Measurements from ENCODE around the gene SLC66A1.

GRCh38 chr1:19348441-19349198, 36.5 kb downstream of the SLC66A1 start:
- TF ChIP-seq, protein P1, sequence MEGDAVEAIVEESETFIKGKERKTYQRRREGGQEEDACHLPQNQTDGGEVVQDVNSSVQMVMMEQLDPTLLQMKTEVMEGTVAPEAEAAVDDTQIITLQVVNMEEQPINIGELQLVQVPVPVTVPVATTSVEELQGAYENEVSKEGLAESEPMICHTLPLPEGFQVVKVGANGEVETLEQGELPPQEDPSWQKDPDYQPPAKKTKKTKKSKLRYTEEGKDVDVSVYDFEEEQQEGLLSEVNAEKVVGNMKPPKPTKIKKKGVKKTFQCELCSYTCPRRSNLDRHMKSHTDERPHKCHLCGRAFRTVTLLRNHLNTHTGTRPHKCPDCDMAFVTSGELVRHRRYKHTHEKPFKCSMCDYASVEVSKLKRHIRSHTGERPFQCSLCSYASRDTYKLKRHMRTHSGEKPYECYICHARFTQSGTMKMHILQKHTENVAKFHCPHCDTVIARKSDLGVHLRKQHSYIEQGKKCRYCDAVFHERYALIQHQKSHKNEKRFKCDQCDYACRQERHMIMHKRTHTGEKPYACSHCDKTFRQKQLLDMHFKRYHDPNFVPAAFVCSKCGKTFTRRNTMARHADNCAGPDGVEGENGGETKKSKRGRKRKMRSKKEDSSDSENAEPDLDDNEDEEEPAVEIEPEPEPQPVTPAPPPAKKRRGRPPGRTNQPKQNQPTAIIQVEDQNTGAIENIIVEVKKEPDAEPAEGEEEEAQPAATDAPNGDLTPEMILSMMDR (IDR thresholded peaks at IDR 0.05), result no peak
- TF ChIP-seq TCF7 (CRISPR knock-in tag; IDR thresholded peaks at IDR 0.05; ENCODE audit: low read depth) (no peak), CBFB (CRISPR knock-in tag; IDR thresholded peaks at IDR 0.05; ENCODE audit: low read depth) (no peak), JUN (CRISPR knock-in tag; IDR thresholded peaks at IDR 0.05) (no peak), CREM (CRISPR knock-in tag; IDR thresholded peaks at IDR 0.05) (no peak)
- TF ChIP-seq, protein P2, sequence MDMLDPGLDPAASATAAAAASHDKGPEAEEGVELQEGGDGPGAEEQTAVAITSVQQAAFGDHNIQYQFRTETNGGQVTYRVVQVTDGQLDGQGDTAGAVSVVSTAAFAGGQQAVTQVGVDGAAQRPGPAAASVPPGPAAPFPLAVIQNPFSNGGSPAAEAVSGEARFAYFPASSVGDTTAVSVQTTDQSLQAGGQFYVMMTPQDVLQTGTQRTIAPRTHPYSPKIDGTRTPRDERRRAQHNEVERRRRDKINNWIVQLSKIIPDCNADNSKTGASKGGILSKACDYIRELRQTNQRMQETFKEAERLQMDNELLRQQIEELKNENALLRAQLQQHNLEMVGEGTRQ (CRISPR knock-in tag; IDR thresholded peaks at IDR 0.05), result no peak
- TF ChIP-seq, protein P3, sequence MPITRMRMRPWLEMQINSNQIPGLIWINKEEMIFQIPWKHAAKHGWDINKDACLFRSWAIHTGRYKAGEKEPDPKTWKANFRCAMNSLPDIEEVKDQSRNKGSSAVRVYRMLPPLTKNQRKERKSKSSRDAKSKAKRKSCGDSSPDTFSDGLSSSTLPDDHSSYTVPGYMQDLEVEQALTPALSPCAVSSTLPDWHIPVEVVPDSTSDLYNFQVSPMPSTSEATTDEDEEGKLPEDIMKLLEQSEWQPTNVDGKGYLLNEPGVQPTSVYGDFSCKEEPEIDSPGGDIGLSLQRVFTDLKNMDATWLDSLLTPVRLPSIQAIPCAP (CRISPR knock-in tag; IDR thresholded peaks at IDR 0.05), result no peak
- TF ChIP-seq, protein P4, sequence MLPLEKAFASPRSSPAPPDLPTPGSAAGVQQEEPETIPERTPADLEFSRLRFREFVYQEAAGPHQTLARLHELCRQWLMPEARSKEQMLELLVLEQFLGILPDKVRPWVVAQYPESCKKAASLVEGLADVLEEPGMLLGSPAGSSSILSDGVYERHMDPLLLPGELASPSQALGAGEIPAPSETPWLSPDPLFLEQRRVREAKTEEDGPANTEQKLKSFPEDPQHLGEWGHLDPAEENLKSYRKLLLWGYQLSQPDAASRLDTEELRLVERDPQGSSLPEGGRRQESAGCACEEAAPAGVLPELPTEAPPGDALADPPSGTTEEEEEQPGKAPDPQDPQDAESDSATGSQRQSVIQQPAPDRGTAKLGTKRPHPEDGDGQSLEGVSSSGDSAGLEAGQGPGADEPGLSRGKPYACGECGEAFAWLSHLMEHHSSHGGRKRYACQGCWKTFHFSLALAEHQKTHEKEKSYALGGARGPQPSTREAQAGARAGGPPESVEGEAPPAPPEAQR (CRISPR knock-in tag; IDR thresholded peaks at IDR 0.05), result no peak
- TF ChIP-seq, protein P5, sequence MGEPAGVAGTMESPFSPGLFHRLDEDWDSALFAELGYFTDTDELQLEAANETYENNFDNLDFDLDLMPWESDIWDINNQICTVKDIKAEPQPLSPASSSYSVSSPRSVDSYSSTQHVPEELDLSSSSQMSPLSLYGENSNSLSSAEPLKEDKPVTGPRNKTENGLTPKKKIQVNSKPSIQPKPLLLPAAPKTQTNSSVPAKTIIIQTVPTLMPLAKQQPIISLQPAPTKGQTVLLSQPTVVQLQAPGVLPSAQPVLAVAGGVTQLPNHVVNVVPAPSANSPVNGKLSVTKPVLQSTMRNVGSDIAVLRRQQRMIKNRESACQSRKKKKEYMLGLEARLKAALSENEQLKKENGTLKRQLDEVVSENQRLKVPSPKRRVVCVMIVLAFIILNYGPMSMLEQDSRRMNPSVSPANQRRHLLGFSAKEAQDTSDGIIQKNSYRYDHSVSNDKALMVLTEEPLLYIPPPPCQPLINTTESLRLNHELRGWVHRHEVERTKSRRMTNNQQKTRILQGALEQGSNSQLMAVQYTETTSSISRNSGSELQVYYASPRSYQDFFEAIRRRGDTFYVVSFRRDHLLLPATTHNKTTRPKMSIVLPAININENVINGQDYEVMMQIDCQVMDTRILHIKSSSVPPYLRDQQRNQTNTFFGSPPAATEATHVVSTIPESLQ (CRISPR knock-in tag; IDR thresholded peaks at IDR 0.05), result no peak
- TF ChIP-seq, protein P6, sequence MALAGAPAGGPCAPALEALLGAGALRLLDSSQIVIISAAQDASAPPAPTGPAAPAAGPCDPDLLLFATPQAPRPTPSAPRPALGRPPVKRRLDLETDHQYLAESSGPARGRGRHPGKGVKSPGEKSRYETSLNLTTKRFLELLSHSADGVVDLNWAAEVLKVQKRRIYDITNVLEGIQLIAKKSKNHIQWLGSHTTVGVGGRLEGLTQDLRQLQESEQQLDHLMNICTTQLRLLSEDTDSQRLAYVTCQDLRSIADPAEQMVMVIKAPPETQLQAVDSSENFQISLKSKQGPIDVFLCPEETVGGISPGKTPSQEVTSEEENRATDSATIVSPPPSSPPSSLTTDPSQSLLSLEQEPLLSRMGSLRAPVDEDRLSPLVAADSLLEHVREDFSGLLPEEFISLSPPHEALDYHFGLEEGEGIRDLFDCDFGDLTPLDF (CRISPR knock-in tag; IDR thresholded peaks at IDR 0.05), result no peak

All from WTC11 (cell line).